Suprapubic skin (tissue), 4 donors: ENCODE data around the gene STARD13. TPM values are rescaled to one million over a fixed set of nuclear protein-coding genes. Genes with fewer than 3 reads are reported as not detected.

Experiments
- DNase-seq, 2 donors: peaks; one replicate each; pipeline ENCODE4 v3.0.0-alpha.2; 2019; ENCODE audit warnings: low spot score in 2 of 2
- H3K27ac ChIP-seq: fragments of 200-600 bp; sonication (generic); one replicate; pipeline ENCODE4 v1.5.1; 2019
- H3K27me3 ChIP-seq: fragments of 200-600 bp; sonication (generic); one replicate; pipeline ENCODE4 v1.5.1; 2019
- H3K36me3 ChIP-seq: fragments of 200-600 bp; sonication (generic); one replicate; pipeline ENCODE4 v1.5.1; 2019
- H3K4me1 ChIP-seq: fragments of 200-600 bp; sonication (generic); one replicate; pipeline ENCODE4 v1.5.1; 2019
- H3K4me3 ChIP-seq: fragments of 200-600 bp; sonication (generic); one replicate; pipeline ENCODE4 v1.5.1; 2019; ENCODE audit warnings: mild to moderate bottlenecking
- H3K9me3 ChIP-seq: fragments of 200-600 bp; sonication (generic); one replicate; pipeline ENCODE4 v1.5.1; 2019
- CTCF ChIP-seq, 2 donors: fragments of 200-600 bp in 1 of 2; fragments of 450-650 bp in 1 of 2; sonication (generic) in 1 of 2; IDR thresholded peaks; one replicate each; pipeline ENCODE4 v1.5.1; 2016 to 2019; ENCODE audit warnings: antibody characterized with exemption in 2 of 2, mild to moderate bottlenecking in 1 of 2, moderate library complexity in 1 of 2
- EP300 ChIP-seq: sonication (generic); formaldehyde crosslinking; IDR thresholded peaks from one replicate; pipeline ENCODE4 v1.6.1; 2017; ENCODE audit warnings: antibody characterized with exemption
- POLR2A ChIP-seq, 2 donors: fragments of 450-650 bp; IDR thresholded peaks; one replicate each; pipeline ENCODE4 v1.6.1; 2017; ENCODE audit warnings: antibody characterized with exemption in 2 of 2, mild to moderate bottlenecking in 2 of 2, moderate library complexity in 2 of 2
- POLR2AphosphoS5 ChIP-seq, 3 donors: sonication (generic); formaldehyde crosslinking; IDR thresholded peaks; one replicate each; pipeline ENCODE4 v1.6.1; 2017; ENCODE audit warnings: antibody characterized with exemption in 3 of 3
- WGBS: methylation state at CpG from one replicate; pipeline ENCODE4 v1.1.5; 2018; 5-methylcytosine and 5-hydroxymethylcytosine counted together
- total RNA-seq, 4 donors: library from RNA; depleted of rRNA; stranded (reverse); fragments of >200 nt; gene quantifications; one replicate each; pipeline ENCODE4 v1.1.0, GENCODE V29; 2016

STARD13 gene
- total RNA-seq, 4 donors from 2014 or later: 7.9 to 31.4 (median 15.9) TPM

- TF ChIP-seq POLR2AphosphoS5 (IDR thresholded peaks at IDR 0.05) (no peak), CTCF (IDR thresholded peaks at IDR 0.05) (no peak), POLR2A (IDR thresholded peaks at IDR 0.05) (no peak), EP300 (no peak)
- Histone ChIP-seq H3K4me1 (peaks cover 5% of the 10 kb centered on the region), H3K27ac (no peak overlapping the region), H3K27me3 (no peaks in the 10 kb centered on the region), H3K36me3 (no peaks in the 10 kb centered on the region), H3K4me3 (no peak overlapping the region), H3K9me3 (no peaks in the 10 kb centered on the region)
- no peak for DNase-seq
- 85% methylated on average over 1 of the region's 1 CpG for WGBS
Observed at GRCh38 chr13:33176526-33176925, 109.0 kb downstream of the STARD13 start.

GRCh38 chr13:33175991-33176390 lies 109.6 kb downstream of the STARD13 start:
- Histone ChIP-seq H3K9me3 (no peaks in the 10 kb centered on the region), H3K4me1 (peaks cover 5% of the 10 kb centered on the region), H3K36me3 (no peaks in the 10 kb centered on the region), H3K27me3 (no peaks in the 10 kb centered on the region), H3K4me3 (no peak overlapping the region), H3K27ac (no peak overlapping the region)
- TF ChIP-seq CTCF (IDR thresholded peaks at IDR 0.05): no peak
- WGBS: 33% methylated on average over 2 of the region's 2 CpGs
- no peak for DNase-seq

DNA sequence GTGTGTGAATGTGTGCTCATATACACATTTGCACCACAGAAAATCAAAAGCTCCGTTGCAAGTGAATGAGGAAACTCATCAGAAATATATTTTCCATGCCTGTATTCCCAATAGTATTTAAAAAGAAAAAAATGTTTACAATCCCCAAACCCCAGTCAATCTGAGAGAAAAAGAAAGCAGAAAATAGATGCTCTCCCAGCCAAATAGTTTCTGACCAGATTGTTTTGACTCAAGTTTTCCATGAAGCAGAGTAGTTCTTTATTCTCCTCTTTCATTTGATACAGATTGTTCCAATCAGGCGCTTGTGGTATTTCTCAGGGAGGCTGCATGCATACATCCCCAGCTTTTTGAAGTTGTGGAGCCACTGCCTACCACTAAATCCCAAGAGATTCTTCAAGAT lies 110.6 kb downstream of the STARD13 start:
- DNase-seq: no peak
- TF ChIP-seq POLR2AphosphoS5 (IDR thresholded peaks at IDR 0.05): no peak
- no peak for TF ChIP-seq CTCF (IDR thresholded peaks at IDR 0.05)
- TF ChIP-seq EP300: no peak
- TF ChIP-seq POLR2A (IDR thresholded peaks at IDR 0.05): no peak
- no peaks in the 10 kb centered on the region for H3K36me3 ChIP-seq

GRCh38 chr13:33174491-33174890 lies 111.1 kb downstream of the STARD13 start:
- Histone ChIP-seq H3K27ac (no peak overlapping the region), H3K36me3 (no peaks in the 10 kb centered on the region), H3K9me3 (no peaks in the 10 kb centered on the region), H3K4me1 (peaks cover 5% of the 10 kb centered on the region), H3K4me3 (no peak overlapping the region), H3K27me3 (no peaks in the 10 kb centered on the region)
- 84% methylated on average over 3 of the region's 3 CpGs for WGBS
- TF ChIP-seq POLR2A (IDR thresholded peaks at IDR 0.05): no peak
- no peak for TF ChIP-seq POLR2AphosphoS5 (IDR thresholded peaks at IDR 0.05)
- TF ChIP-seq CTCF (IDR thresholded peaks at IDR 0.05): no peak
- no peak for TF ChIP-seq EP300
- DNase-seq: no peak

More for the DNA sequence above, 110.6 kb downstream of the STARD13 start:
- Histone ChIP-seq H3K9me3 (no peaks in the 10 kb centered on the region), H3K4me3 (no peak overlapping the region), H3K27ac (peak overlapping the region; percentile 12), H3K27me3 (no peaks in the 10 kb centered on the region), H3K4me1 (peaks cover 5% of the 10 kb centered on the region)
- 53% methylated on average over 2 of the region's 2 CpGs for WGBS

GRCh38 chr13:33172911-33173310 lies 112.6 kb downstream of the STARD13 start:
- H3K27ac ChIP-seq: no peak overlapping the region
- H3K4me1 ChIP-seq: peaks cover 7% of the 10 kb centered on the region
- H3K4me3 ChIP-seq: no peak overlapping the region
- H3K36me3 ChIP-seq: no peaks in the 10 kb centered on the region
- H3K27me3 ChIP-seq: no peaks in the 10 kb centered on the region
- WGBS: 80% methylated on average over 5 of the region's 5 CpGs
- H3K9me3 ChIP-seq: no peaks in the 10 kb centered on the region
- no peak for TF ChIP-seq POLR2A (IDR thresholded peaks at IDR 0.05)
- TF ChIP-seq CTCF (IDR thresholded peaks at IDR 0.05): no peak
- no peak for DNase-seq
